ENCODE data around the gene DHRS13. TPM values are rescaled to one million over a fixed set of nuclear protein-coding genes. Genes with fewer than 3 reads are reported as not detected.

DHRS13 gene
- total RNA-seq, 1 donor from 2014 or later: 25.9 TPM

- Mint-ChIP-seq H3K4me1 (ENCODE audit: low read depth) (no peaks in the 10 kb centered on the region), H3K9me3 (ENCODE audit: low read depth) (no peaks in the 10 kb centered on the region), H3K4me3 (ENCODE audit: low read depth) (no peak overlapping the region), H3K36me3 (ENCODE audit: insufficient read depth) (peaks cover 33% of the 10 kb centered on the region), H3K27me3 (no peaks in the 10 kb centered on the region), H3K27ac (peak overlapping the region; percentile 59)
- TF ChIP-seq CTCF (IDR thresholded peaks at IDR 0.05; ENCODE audit: unreplicated experiment): no peak
- no peak for DNase-seq (ENCODE audit: low spot score, unreplicated experiment)
These were observed 10.1 kb upstream of the DHRS13 start for GRCh38 chr17:28912938-28913333.

GRCh38 chr17:28912281-28912937, 9.5 kb upstream of the DHRS13 start:
- DNase-seq (ENCODE audit: low spot score, unreplicated experiment): no peak
- H3K4me3 Mint-ChIP-seq (ENCODE audit: low read depth): no peak overlapping the region
- H3K27me3 Mint-ChIP-seq: no peaks in the 10 kb centered on the region
- no peaks in the 10 kb centered on the region for H3K4me1 Mint-ChIP-seq (ENCODE audit: low read depth)
- no peak for TF ChIP-seq CTCF (IDR thresholded peaks at IDR 0.05; ENCODE audit: unreplicated experiment)
- peak overlapping the region; percentile 59 for H3K27ac Mint-ChIP-seq
- peaks cover 38% of the 10 kb centered on the region for H3K36me3 Mint-ChIP-seq (ENCODE audit: insufficient read depth)
- no peaks in the 10 kb centered on the region for H3K9me3 Mint-ChIP-seq (ENCODE audit: low read depth)

GRCh38 chr17:28911411-28912045, 8.6 kb upstream of the DHRS13 start:
- H3K4me1 Mint-ChIP-seq (ENCODE audit: low read depth): no peaks in the 10 kb centered on the region
- no peak for DNase-seq (ENCODE audit: low spot score, unreplicated experiment)
- H3K9me3 Mint-ChIP-seq (ENCODE audit: low read depth): no peaks in the 10 kb centered on the region
- H3K4me3 Mint-ChIP-seq (ENCODE audit: low read depth): no peak overlapping the region
- H3K27me3 Mint-ChIP-seq: no peaks in the 10 kb centered on the region
- no peak for TF ChIP-seq CTCF (IDR thresholded peaks at IDR 0.05; ENCODE audit: unreplicated experiment)
- peaks cover 39% of the 10 kb centered on the region for H3K36me3 Mint-ChIP-seq (ENCODE audit: insufficient read depth)
- no peak overlapping the region for H3K27ac Mint-ChIP-seq

GRCh38 chr17:28910534-28910933, 7.7 kb upstream of the DHRS13 start:
- no peaks in the 10 kb centered on the region for H3K27me3 Mint-ChIP-seq
- no peak for TF ChIP-seq CTCF (IDR thresholded peaks at IDR 0.05; ENCODE audit: unreplicated experiment)
- H3K27ac Mint-ChIP-seq: no peak overlapping the region
- no peaks in the 10 kb centered on the region for H3K4me1 Mint-ChIP-seq (ENCODE audit: low read depth)
- H3K36me3 Mint-ChIP-seq (ENCODE audit: insufficient read depth): peaks cover 36% of the 10 kb centered on the region
- no peaks in the 10 kb centered on the region for H3K9me3 Mint-ChIP-seq (ENCODE audit: low read depth)
- DNase-seq (ENCODE audit: low spot score, unreplicated experiment): no peak
- H3K4me3 Mint-ChIP-seq (ENCODE audit: low read depth): no peak overlapping the region

GRCh38 chr17:28908640-28909167, 5.8 kb upstream of the DHRS13 start:
- Mint-ChIP-seq H3K36me3 (ENCODE audit: insufficient read depth) (peaks cover 25% of the 10 kb centered on the region), H3K9me3 (ENCODE audit: low read depth) (no peaks in the 10 kb centered on the region), H3K4me1 (ENCODE audit: low read depth) (no peaks in the 10 kb centered on the region), H3K4me3 (ENCODE audit: low read depth) (no peak overlapping the region), H3K27ac (peak overlapping the region; percentile 8), H3K27me3 (no peaks in the 10 kb centered on the region)
- no peak for TF ChIP-seq CTCF (IDR thresholded peaks at IDR 0.05; ENCODE audit: unreplicated experiment)
- DNase-seq (ENCODE audit: low spot score, unreplicated experiment): no peak
